AG04450 (cell line): Measurements from ENCODE around the gene CCM2L. TPM values are rescaled to one million over a fixed set of nuclear protein-coding genes. Genes with fewer than 3 reads are reported as not detected.

Experiments
- CTCF ChIA-PET: fragments of 300-600, 350-600 bp; formaldehyde crosslinking; extraction: SDS; loops from one replicate; lab custom pipeline; 2022; ENCODE audit warnings: antibody characterized with exemption, inconsistent platforms; lab: Charles Lee
- POLR2A ChIA-PET: fragments of 350-600 bp; formaldehyde crosslinking; extraction: SDS; loops from one replicate; lab custom pipeline; 2021; ENCODE audit warnings: antibody characterized with exemption, inconsistent platforms; lab: Yijun Ruan, JAX
- DNase-seq: peaks from one replicate; pipeline ENCODE4 v3.0.0-alpha.2; 2011; ENCODE audit warnings: low read depth, low spot score
- H3K27ac ChIP-seq: one replicate; pipeline ENCODE4 v1.5.1; 2012; ENCODE audit warnings: low read depth, low read length, control low read depth
- H3K27me3 ChIP-seq: one replicate; pipeline ENCODE4 v1.6.0; 2012; ENCODE audit warnings: low read length; ENCODE audit not compliant: control insufficient read depth, insufficient read depth
- H3K4me3 ChIP-seq: 2 replicates; pipeline ENCODE4 v1.5.1; 2011; ENCODE audit warnings: mild to moderate bottlenecking, low read depth, low read length, control low read depth
- H3K9me3 ChIP-seq: 2 replicates; pipeline ENCODE4 v1.5.1; 2012; ENCODE audit warnings: low read length; ENCODE audit not compliant: control insufficient read depth, insufficient read depth
- polyA plus RNA-seq: library from polyadenylated mRNA; depleted of rRNA; stranded (reverse); fragments of >200 nt; gene quantifications from 2 replicates; pipeline ENCODE4 v1.2.3, GENCODE V29; 2011
- TF ChIP-seq, protein P1 (sequence below): IDR thresholded peaks from 2 replicates; pipeline ENCODE4 v1.5.1; 2011; ENCODE audit warnings: low read depth, low read length, control low read depth, inconsistent platforms

CCM2L gene
- polyA plus RNA-seq, 1 experiment: not detected

- Histone ChIP-seq H3K27ac (no peak overlapping the region), H3K9me3 (no peaks in the 10 kb centered on the region), H3K27me3 (peaks cover 12% of the 10 kb centered on the region), H3K4me3 (no peak overlapping the region)
- CTCF ChIA-PET: no interaction called here
- POLR2A ChIA-PET: no interaction called here
- TF ChIP-seq, protein P1, sequence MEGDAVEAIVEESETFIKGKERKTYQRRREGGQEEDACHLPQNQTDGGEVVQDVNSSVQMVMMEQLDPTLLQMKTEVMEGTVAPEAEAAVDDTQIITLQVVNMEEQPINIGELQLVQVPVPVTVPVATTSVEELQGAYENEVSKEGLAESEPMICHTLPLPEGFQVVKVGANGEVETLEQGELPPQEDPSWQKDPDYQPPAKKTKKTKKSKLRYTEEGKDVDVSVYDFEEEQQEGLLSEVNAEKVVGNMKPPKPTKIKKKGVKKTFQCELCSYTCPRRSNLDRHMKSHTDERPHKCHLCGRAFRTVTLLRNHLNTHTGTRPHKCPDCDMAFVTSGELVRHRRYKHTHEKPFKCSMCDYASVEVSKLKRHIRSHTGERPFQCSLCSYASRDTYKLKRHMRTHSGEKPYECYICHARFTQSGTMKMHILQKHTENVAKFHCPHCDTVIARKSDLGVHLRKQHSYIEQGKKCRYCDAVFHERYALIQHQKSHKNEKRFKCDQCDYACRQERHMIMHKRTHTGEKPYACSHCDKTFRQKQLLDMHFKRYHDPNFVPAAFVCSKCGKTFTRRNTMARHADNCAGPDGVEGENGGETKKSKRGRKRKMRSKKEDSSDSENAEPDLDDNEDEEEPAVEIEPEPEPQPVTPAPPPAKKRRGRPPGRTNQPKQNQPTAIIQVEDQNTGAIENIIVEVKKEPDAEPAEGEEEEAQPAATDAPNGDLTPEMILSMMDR: no peak
- no peak for DNase-seq
Observed at GRCh38 chr20:31987744-31988143, 22.5 kb upstream of the CCM2L start.

DNA sequence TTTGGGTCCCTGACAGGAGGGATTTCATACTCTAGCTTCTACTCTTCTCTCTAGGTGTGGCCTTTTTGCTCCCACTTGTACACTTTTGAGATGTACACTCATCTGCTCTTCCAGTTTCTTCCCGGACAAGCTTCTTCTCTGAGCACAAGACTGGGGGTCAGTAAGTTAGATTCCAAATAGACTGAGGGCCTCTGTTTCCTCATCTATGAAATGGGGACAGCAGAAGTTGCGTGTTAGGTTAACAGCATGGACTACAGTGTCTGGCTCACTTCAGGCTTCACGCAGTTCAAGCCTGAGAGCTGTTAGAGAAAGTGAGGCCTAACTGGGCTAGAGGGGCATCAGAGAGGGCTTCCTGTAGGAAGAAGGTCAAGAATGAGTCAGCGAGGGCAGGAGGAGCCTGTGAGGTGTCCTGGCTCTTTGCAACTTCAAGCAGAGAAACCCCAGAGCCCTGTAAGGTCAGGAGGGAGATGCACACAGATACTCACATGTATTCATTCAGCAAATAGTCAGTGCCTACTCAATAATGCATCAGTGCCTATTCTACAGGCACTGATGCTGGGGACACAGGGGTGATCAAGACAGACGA is 21.7 kb upstream of the CCM2L start:
- Histone ChIP-seq H3K4me3 (no peak overlapping the region), H3K27me3 (peaks cover 19% of the 10 kb centered on the region), H3K27ac (no peak overlapping the region), H3K9me3 (no peaks in the 10 kb centered on the region)
- no peak for DNase-seq
- TF ChIP-seq, protein P1: no peak
- ChIA-PET CTCF (no interaction called here), POLR2A (no interaction called here)

- ChIA-PET CTCF (no interaction called here), POLR2A (no interaction called here)
- Histone ChIP-seq H3K27me3 (peaks cover 25% of the 10 kb centered on the region), H3K27ac (no peak overlapping the region), H3K4me3 (no peak overlapping the region), H3K9me3 (no peaks in the 10 kb centered on the region)
- TF ChIP-seq, protein P1: no peak
- no peak for DNase-seq
Observed at GRCh38 chr20:31989030-31989645, 21.1 kb upstream of the CCM2L start.

DNA sequence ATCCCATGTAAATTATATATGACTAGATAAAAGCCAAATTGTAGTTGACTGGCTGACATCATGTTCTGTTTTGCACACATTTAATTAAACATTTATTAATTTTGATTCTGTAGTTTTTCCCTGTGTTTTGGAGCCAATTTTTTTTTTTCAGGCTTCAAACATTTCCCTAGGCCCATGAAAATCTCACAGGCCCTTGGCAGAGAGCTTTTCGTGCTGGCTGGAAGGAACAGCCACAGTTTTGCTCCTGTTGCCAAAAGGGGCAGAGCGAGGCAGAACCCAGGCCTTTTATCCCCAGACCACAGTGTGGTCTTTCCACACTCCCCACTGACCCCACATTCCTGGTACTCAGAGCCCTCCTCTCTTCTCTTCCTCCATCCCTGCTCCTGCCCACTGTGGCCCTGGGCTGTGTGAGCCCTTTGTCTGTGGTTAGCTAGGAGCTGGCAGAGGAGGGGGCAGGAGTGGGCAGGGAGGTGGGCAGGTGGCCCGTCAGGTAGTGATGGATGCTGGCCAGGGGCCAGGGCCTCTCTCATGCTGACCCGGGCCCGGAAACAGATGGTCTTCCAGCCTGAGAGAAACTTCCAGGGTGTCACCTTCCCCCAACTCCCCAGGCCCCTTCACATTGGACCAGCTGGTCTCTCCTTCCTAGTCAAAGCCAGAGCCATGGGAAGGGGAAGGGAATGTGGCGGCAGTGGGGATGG is 19.4 kb upstream of the CCM2L start:
- CTCF ChIA-PET: interaction anchor here (0.6 to 1.2 kb wide), 5 partner anchors 27 to 168 kb away, joined by 3 to 5 read pairs (median 3); partner anchors contain the start of gene PDRG1

More for the DNA sequence above, 19.4 kb upstream of the CCM2L start:
- no peak for DNase-seq
- no peak overlapping the region for H3K4me3 ChIP-seq
- TF ChIP-seq, protein P1: no peak
- POLR2A ChIA-PET: no interaction called here
- H3K27ac ChIP-seq: no peak overlapping the region
- H3K27me3 ChIP-seq: peaks cover 34% of the 10 kb centered on the region
- no peaks in the 10 kb centered on the region; the same call in 1 of the 2 replicates for H3K9me3 ChIP-seq
